Mesenchymal stem cell (in vitro differentiated cells and primary cell): ENCODE measurements around the gene TPM3.

Source experiments
- DNase-seq: peaks from one replicate; pipeline ENCODE4 v3.0.0-alpha.2; 2013
- H2AFZ ChIP-seq: one replicate; pipeline ENCODE4 v1.6.1; 2013; ENCODE audit warnings: low read depth, mild to moderate bottlenecking, control low read depth, inconsistent platforms, low read length, moderate library complexity
- H2AK5ac ChIP-seq: 2 replicates; pipeline ENCODE4 v1.6.1; 2013; ENCODE audit warnings: low read length, moderate library complexity, mild to moderate bottlenecking, inconsistent platforms; ENCODE audit not compliant: severe bottlenecking
- H2BK120ac ChIP-seq: one replicate; pipeline ENCODE4 v1.6.1; 2013; ENCODE audit warnings: low read depth, mild to moderate bottlenecking, inconsistent platforms, low read length, moderate library complexity
- H2BK12ac ChIP-seq, 2 experiments: one replicate each; pipeline ENCODE4 v1.6.1; 2013; ENCODE audit warnings: inconsistent platforms in 2 of 2, low read length in 2 of 2, mild to moderate bottlenecking in 2 of 2, moderate library complexity in 2 of 2, control low read depth in 1 of 2
- H2BK15ac ChIP-seq: one replicate; pipeline ENCODE4 v1.6.1; 2013; ENCODE audit warnings: mild to moderate bottlenecking, low read depth, inconsistent platforms; ENCODE audit not compliant: poor library complexity, severe bottlenecking
- H2BK5ac ChIP-seq: 2 replicates; pipeline ENCODE4 v1.6.1; 2013; ENCODE audit warnings: low read depth, mild to moderate bottlenecking, low read length, control low read depth, inconsistent platforms; ENCODE audit not compliant: poor library complexity, severe bottlenecking
- H3K14ac ChIP-seq, 2 experiments: one replicate each; pipeline ENCODE4 v1.6.1; 2013; ENCODE audit warnings: inconsistent platforms in 2 of 2, low read length in 2 of 2, control low read depth in 1 of 2, mild to moderate bottlenecking in 1 of 2, moderate library complexity in 1 of 2
- H3K18ac ChIP-seq, 2 experiments: one replicate each; pipeline ENCODE4 v1.6.1; 2013; ENCODE audit warnings: inconsistent platforms in 2 of 2, low read length in 2 of 2, control low read depth in 1 of 2, low read depth in 1 of 2, mild to moderate bottlenecking in 1 of 2
- H3K23ac ChIP-seq, 2 experiments: one replicate each; pipeline ENCODE4 v1.6.1; 2013; ENCODE audit warnings: inconsistent platforms in 2 of 2, low read length in 2 of 2, mild to moderate bottlenecking in 2 of 2, moderate library complexity in 2 of 2, control low read depth in 1 of 2
- H3K27ac ChIP-seq: 2 replicates; pipeline ENCODE4 v1.5.1; 2013; ENCODE audit warnings: mild to moderate bottlenecking, moderate library complexity, low read length, control low read depth, inconsistent platforms; ENCODE audit not compliant: poor library complexity, severe bottlenecking
- H3K27me3 ChIP-seq, 2 experiments: 2 replicates each; pipeline versions ENCODE4 v1.6.1 to v1.7.0; 2013; ENCODE audit warnings: low read length in 2 of 2, mild to moderate bottlenecking in 2 of 2, moderate library complexity in 2 of 2, control low read depth in 1 of 2, inconsistent platforms in 1 of 2; ENCODE audit not compliant: control insufficient read depth in 1 of 2, insufficient read depth in 1 of 2
- H3K36me3 ChIP-seq, 2 experiments: 2 replicates each; pipeline versions ENCODE4 v1.6.1 to v1.7.0; 2013; ENCODE audit warnings: low read length in 2 of 2, control low read depth in 1 of 2, inconsistent platforms in 1 of 2, low read depth in 1 of 2, mild to moderate bottlenecking in 1 of 2; ENCODE audit not compliant: insufficient read depth in 2 of 2, control insufficient read depth in 1 of 2
- H3K4ac ChIP-seq, 2 experiments: one replicate each; pipeline ENCODE4 v1.6.1; 2013; ENCODE audit warnings: inconsistent platforms in 2 of 2, low read length in 2 of 2, mild to moderate bottlenecking in 2 of 2, moderate library complexity in 2 of 2, control low read depth in 1 of 2, low read depth in 1 of 2
- H3K4me1 ChIP-seq: 2 replicates; pipeline ENCODE4 v1.6.1; 2013; ENCODE audit warnings: low read depth, low read length, control low read depth; ENCODE audit not compliant: control insufficient read depth, insufficient read depth
- H3K4me2 ChIP-seq: 2 replicates; pipeline ENCODE4 v1.6.1; 2013; ENCODE audit warnings: low read length, mild to moderate bottlenecking, inconsistent platforms; ENCODE audit not compliant: poor library complexity, severe bottlenecking
- H3K4me3 ChIP-seq, 2 experiments: 2 replicates each; pipeline versions ENCODE4 v1.5.1 to v1.7.0; 2013; ENCODE audit warnings: low read length in 2 of 2, mild to moderate bottlenecking in 2 of 2, control low read depth in 1 of 2, low read depth in 1 of 2; ENCODE audit not compliant: insufficient read depth in 1 of 2
- H3K79me1 ChIP-seq: replicated peaks from 2 replicates; pipeline ENCODE4 v1.6.1; 2013; ENCODE audit warnings: mild to moderate bottlenecking, control low read depth, low read length, inconsistent platforms; ENCODE audit not compliant: poor library complexity, severe bottlenecking
- H3K9ac ChIP-seq: 2 replicates; pipeline ENCODE4 v1.7.0; 2013; ENCODE audit warnings: mild to moderate bottlenecking, low read length, moderate library complexity
- H3K9me3 ChIP-seq: 2 replicates; pipeline ENCODE4 v1.7.0; 2013; ENCODE audit warnings: mild to moderate bottlenecking, low read length; ENCODE audit not compliant: control insufficient read depth
- H4K8ac ChIP-seq: one replicate; pipeline ENCODE4 v1.6.1; 2013; ENCODE audit warnings: inconsistent platforms, mild to moderate bottlenecking, low read length, moderate library complexity
- H4K91ac ChIP-seq: one replicate; pipeline ENCODE4 v1.6.1; 2013; ENCODE audit warnings: mild to moderate bottlenecking, low read length, inconsistent platforms
- WGBS: methylation state at CpG from one replicate; pipeline ENCODE4 v1.1.7; 2013; ENCODE audit warnings: mixed read lengths; 5-methylcytosine and 5-hydroxymethylcytosine counted together

The TPM3 gene

DNA sequence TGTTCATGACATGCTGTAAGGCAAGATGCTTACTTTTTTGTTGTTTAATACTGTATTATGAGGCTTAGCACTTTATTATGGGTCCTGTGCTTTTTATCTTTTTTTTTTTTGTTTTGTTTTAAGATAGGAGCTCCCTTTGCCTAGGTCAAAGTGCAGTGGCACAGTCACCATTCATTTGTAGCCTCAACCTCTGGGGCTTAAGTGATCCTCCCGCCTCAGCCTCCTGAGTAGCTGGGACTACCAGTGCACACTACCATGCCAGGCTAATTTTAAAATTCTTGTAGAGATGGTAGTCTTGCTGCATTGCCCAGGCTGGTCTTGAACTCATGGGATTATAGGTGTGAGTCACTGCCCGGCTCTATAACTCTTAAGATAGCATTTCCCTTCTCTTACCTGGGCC, 33.5 kb upstream of the TPM3 start:
- H2AFZ ChIP-seq = no peak overlapping the region
- H3K14ac ChIP-seq = no peak overlapping the region

DNA sequence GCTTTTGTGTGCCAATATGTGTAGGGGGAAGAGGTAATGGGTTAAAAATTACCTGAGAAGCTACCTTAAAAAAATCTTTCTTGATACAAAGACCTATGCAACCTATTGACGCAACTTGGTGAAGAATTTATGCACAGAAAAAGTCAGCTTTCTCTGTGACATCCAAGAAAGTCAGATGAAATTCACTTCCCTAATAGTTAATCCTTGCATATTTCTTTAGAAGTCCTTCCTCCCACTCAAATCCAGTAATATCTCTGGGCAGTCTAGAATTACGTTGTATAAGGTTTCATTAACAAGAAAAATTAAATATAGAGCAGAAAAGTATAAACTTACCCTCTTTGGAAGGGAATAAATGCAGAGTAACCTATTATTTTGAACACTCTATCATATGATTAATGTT, 31.7 kb upstream of the TPM3 start:
- Histone ChIP-seq H3K27ac (no peak overlapping the region), H3K14ac (no peak overlapping the region), H4K91ac (no peak overlapping the region), H3K27me3 (no peaks in the 10 kb centered on the region), H3K9me3 (no peaks in the 10 kb centered on the region), H3K79me1 (no peaks in the 10 kb centered on the region), H4K8ac (no peak overlapping the region), H2BK5ac (no peak overlapping the region), H2BK15ac (no peak overlapping the region), H3K4me3 (peak overlapping the region in 1 of 2 experiments; percentile 97), H3K4ac (no peak overlapping the region), H3K4me2 (no peak overlapping the region), H2BK120ac (no peak overlapping the region), H2AK5ac (no peak overlapping the region), H3K9ac (peak overlapping the region; percentile 100), H2AFZ (no peak overlapping the region), H2BK12ac (no peak overlapping the region), H3K18ac (no peak overlapping the region), H3K23ac (no peak overlapping the region), H3K4me1 (peaks cover 2% of the 10 kb centered on the region), H3K36me3 (peaks cover 13 to 51% of the 10 kb centered on the region in 2 experiments)
- DNase-seq = no peak
- WGBS = 96% methylated on average over 1 of the region's 2 CpGs

More for the DNA sequence above, 33.5 kb upstream of the TPM3 start:
- peaks cover 6% of the 10 kb centered on the region for H3K79me1 ChIP-seq
- H4K8ac ChIP-seq = no peak overlapping the region
- H3K9me3 ChIP-seq = no peaks in the 10 kb centered on the region
- no peak overlapping the region for H4K91ac ChIP-seq
- H3K9ac ChIP-seq = peak overlapping the region; percentile 100
- no peak overlapping the region for H3K23ac ChIP-seq
- H3K4me2 ChIP-seq = no peak overlapping the region
- no peak overlapping the region for H3K4ac ChIP-seq
- no peak overlapping the region for H3K18ac ChIP-seq
- H3K36me3 ChIP-seq = peaks cover 24 to 61% of the 10 kb centered on the region in 2 experiments
- no peaks in the 10 kb centered on the region for H3K27me3 ChIP-seq
- no peak for DNase-seq
- H2BK5ac ChIP-seq = no peak overlapping the region
- no peak overlapping the region for H3K4me3 ChIP-seq
- 100% methylated on average over 2 of the region's 2 CpGs for WGBS
- no peak overlapping the region for H2BK15ac ChIP-seq
- H2BK12ac ChIP-seq = no peak overlapping the region
- no peaks in the 10 kb centered on the region for H3K4me1 ChIP-seq
- no peak overlapping the region for H2BK120ac ChIP-seq
- no peak overlapping the region for H2AK5ac ChIP-seq
- H3K27ac ChIP-seq = no peak overlapping the region

DNA sequence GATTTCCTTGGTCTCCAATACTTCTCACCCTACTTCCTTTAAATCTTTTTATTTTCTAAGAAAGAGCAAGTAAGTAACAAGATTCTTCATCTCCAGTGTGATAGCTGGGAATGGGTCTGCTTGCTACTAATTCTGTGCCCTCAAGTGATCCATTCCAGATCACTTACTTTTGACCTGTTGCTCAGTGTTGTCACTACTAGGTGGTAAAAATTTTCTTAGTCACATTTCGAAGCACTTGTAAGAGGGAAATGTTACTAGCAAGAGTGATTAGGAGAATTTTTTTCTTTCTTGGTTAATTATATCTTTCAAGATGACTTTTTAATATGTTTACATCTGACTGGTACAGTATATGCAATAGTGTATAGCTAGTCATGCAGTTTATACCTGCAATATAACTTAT, 31.0 kb upstream of the TPM3 start:
- H3K23ac ChIP-seq = no peak overlapping the region
- no peak overlapping the region for H4K91ac ChIP-seq
- H2BK120ac ChIP-seq = no peak overlapping the region
- no peak overlapping the region for H2BK5ac ChIP-seq
- H2AFZ ChIP-seq = no peak overlapping the region
- H4K8ac ChIP-seq = no peak overlapping the region
- H3K9me3 ChIP-seq = no peaks in the 10 kb centered on the region
- no peak overlapping the region for H2BK12ac ChIP-seq
- H2BK15ac ChIP-seq = no peak overlapping the region
- H3K27ac ChIP-seq = no peak overlapping the region
- peak overlapping the region; percentile 100 for H3K9ac ChIP-seq
- peak overlapping the region in 1 of 2 experiments; percentile 97 for H3K4me3 ChIP-seq
- H3K4me1 ChIP-seq = peaks cover 2% of the 10 kb centered on the region
- H2AK5ac ChIP-seq = no peak overlapping the region
- DNase-seq = peak; percentile 22
- no peak overlapping the region for H3K18ac ChIP-seq
- H3K4me2 ChIP-seq = no peak overlapping the region
- no peak overlapping the region for H3K4ac ChIP-seq
- no peaks in the 10 kb centered on the region for H3K27me3 ChIP-seq
- no CpG with 5 or more reads among the region's 1 CpG for WGBS
- H3K14ac ChIP-seq = no peak overlapping the region
- H3K36me3 ChIP-seq = peaks cover 10 to 51% of the 10 kb centered on the region in 2 experiments
- H3K79me1 ChIP-seq = no peaks in the 10 kb centered on the region

DNA sequence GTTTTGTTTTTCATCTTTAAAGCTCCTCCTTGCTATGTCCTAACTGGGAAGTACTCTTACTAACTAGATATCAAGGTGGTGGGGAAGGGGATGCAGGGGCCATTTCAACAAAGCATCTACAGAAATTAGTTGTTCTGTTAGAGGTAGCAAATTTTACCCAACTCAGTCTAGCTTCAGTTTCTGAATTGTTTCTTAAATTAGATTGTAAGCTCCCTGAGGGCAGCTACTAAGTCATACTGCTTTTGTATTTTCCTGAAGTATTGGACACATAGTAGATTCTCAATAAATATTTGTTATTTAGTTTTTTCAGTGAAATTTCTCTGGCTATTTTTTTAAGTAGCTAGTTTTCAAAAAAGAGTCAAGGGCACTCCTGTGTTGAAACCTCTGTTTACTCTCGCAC, 30.6 kb upstream of the TPM3 start:
- Histone ChIP-seq H3K4me1 (peaks cover 3% of the 10 kb centered on the region), H3K4ac (no peak overlapping the region), H3K14ac (no peak overlapping the region), H4K8ac (no peak overlapping the region), H2BK15ac (no peak overlapping the region), H2BK12ac (no peak overlapping the region), H3K36me3 (peaks cover 12 to 51% of the 10 kb centered on the region in 2 experiments), H3K4me2 (no peak overlapping the region), H3K23ac (no peak overlapping the region), H2AK5ac (no peak overlapping the region), H3K79me1 (no peaks in the 10 kb centered on the region), H4K91ac (no peak overlapping the region), H2BK120ac (no peak overlapping the region), H3K9ac (peak overlapping the region; percentile 100), H3K27me3 (no peaks in the 10 kb centered on the region), H3K18ac (no peak overlapping the region), H2AFZ (no peak overlapping the region), H3K9me3 (no peaks in the 10 kb centered on the region), H3K4me3 (peak overlapping the region in 1 of 2 experiments; percentile 97), H3K27ac (no peak overlapping the region), H2BK5ac (no peak overlapping the region)
- no peak for DNase-seq
- no CpG with 5 or more reads among the region's 1 CpG for WGBS
